ENCODE measurements around the gene CSTPP1. TPM values are rescaled to one million over a fixed set of nuclear protein-coding genes. Genes with fewer than 3 reads are reported as not detected.

The CSTPP1 gene
- total RNA-seq, 4 donors from 2014 or later, result 31.8 to 42.1 (median 39.1) TPM

- Histone ChIP-seq H3K4me1 (no peaks in the 10 kb centered on the region), H3K27ac (no peak overlapping the region), H3K27me3 (no peaks in the 10 kb centered on the region), H3K36me3 (no peaks in the 10 kb centered on the region), H3K9me3 (no peaks in the 10 kb centered on the region), H3K4me3 (no peak overlapping the region)
- no peak for TF ChIP-seq CTCF (IDR thresholded peaks at IDR 0.05)
- no peak for TF ChIP-seq POLR2A (IDR thresholded peaks at IDR 0.05)
- no peak for DNase-seq
Observed at GRCh38 chr11:46963844-46964243, 27.3 kb downstream of the CSTPP1 start.

GRCh38 chr11:46966773-46967172 is 30.2 kb downstream of the CSTPP1 start:
- no peak for DNase-seq
- Histone ChIP-seq H3K27ac (no peak overlapping the region), H3K9me3 (no peaks in the 10 kb centered on the region), H3K4me1 (peaks cover 0 to 6% (median 0%) of the 10 kb centered on the region in 4 donors), H3K27me3 (no peaks in the 10 kb centered on the region), H3K4me3 (no peak overlapping the region), H3K36me3 (no peaks in the 10 kb centered on the region)
- no peak for TF ChIP-seq CTCF (IDR thresholded peaks at IDR 0.05)
- TF ChIP-seq POLR2A (IDR thresholded peaks at IDR 0.05), result no peak

- no peak overlapping the region for H3K27ac ChIP-seq
- H3K36me3 ChIP-seq, result no peaks in the 10 kb centered on the region
- peaks cover 0 to 12% (median 0%) of the 10 kb centered on the region in 4 donors for H3K4me1 ChIP-seq
- H3K9me3 ChIP-seq, result no peaks in the 10 kb centered on the region
- H3K4me3 ChIP-seq, result no peak overlapping the region
- no peak for TF ChIP-seq POLR2A (IDR thresholded peaks at IDR 0.05)
- TF ChIP-seq CTCF (IDR thresholded peaks at IDR 0.05), result no peak
- no peak for DNase-seq
- H3K27me3 ChIP-seq, result no peaks in the 10 kb centered on the region
Observed at GRCh38 chr11:46967962-46968361, 31.4 kb downstream of the CSTPP1 start.

- no peaks in the 10 kb centered on the region for H3K9me3 ChIP-seq
- no peak overlapping the region for H3K4me3 ChIP-seq
- no peak overlapping the region for H3K27ac ChIP-seq
- TF ChIP-seq CTCF (IDR thresholded peaks at IDR 0.05) (no peak), POLR2A (IDR thresholded peaks at IDR 0.05) (no peak)
- no peaks in the 10 kb centered on the region for H3K36me3 ChIP-seq
- no peaks in the 10 kb centered on the region for H3K27me3 ChIP-seq
- DNase-seq, result no peak
- peaks cover 0 to 12% (median 0%) of the 10 kb centered on the region in 4 donors for H3K4me1 ChIP-seq
Observed at GRCh38 chr11:46969379-46969778, 32.8 kb downstream of the CSTPP1 start.

GRCh38 chr11:46970913-46971625 is 34.5 kb downstream of the CSTPP1 start:
- H3K4me3 ChIP-seq, result no peak overlapping the region
- H3K4me1 ChIP-seq, result peaks cover 0 to 12% (median 0%) of the 10 kb centered on the region in 4 donors
- TF ChIP-seq CTCF (IDR thresholded peaks at IDR 0.05), result no peak
- TF ChIP-seq POLR2A (IDR thresholded peaks at IDR 0.05), result no peak
- no peak overlapping the region for H3K27ac ChIP-seq
- no peak for DNase-seq
- H3K9me3 ChIP-seq, result no peaks in the 10 kb centered on the region
- no peaks in the 10 kb centered on the region for H3K27me3 ChIP-seq
- H3K36me3 ChIP-seq, result no peaks in the 10 kb centered on the region

Measured in Peyer's patch (tissue), 4 donors.